Stimulated activated CD4-positive, alpha-beta T cell treated with anti-CD3 and anti-CD28 coated beads, Interleukin-4, amount 100 ng/mL, for 48 hours (primary cell): ENCODE data around the gene SEM1.
"Not testable (repeated sequence)": the region's sequence is repeated elsewhere in the genome, so short reads cannot be mapped to it uniquely, and the experiment has no call there.

Experiments
- DNase-seq, 2 donors: peaks; one replicate each; pipeline ENCODE4 v3.0.0-alpha.2; 2020; ENCODE audit warnings: low read depth in 2 of 2

The SEM1 gene

DNA sequence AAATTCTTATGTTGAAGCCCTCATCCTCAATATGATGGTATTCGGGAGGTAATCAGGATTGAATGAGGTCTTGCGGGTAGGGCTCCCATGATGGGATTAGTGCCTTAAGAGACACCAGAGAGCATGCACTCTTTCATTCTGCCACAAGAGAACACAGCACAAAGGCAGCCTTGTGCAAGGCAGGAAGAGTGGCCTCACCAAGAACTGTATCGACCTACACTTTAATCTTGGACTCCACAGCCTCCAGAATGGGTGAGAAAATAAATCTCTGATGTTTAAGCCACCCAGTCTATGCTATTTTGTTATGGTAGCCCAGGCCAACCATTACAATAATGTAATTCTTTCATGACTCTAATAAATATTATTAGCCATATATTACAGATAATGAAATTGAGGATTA lies 8.4 kb downstream of the SEM1 start:
- DNase-seq, result no peak

DNA sequence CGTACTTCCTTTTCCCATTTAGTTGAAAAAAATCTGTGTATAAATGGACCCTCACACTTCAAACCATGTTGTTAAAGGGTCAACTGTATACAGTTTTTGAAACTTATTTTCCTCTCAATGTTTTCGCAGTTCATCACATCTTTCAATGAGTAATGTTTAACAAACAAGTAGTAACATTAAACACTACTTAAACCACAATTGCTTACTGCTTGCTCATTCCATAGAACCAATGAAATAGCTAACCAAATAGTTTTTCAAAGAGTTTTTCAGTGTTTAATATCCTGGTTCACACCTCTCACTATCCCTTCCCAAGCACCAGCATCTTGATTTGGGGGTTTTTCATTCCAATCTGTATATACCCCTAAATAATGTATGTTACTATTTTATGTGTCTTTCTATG lies 9.1 kb downstream of the SEM1 start:
- DNase-seq, result no peak

DNA sequence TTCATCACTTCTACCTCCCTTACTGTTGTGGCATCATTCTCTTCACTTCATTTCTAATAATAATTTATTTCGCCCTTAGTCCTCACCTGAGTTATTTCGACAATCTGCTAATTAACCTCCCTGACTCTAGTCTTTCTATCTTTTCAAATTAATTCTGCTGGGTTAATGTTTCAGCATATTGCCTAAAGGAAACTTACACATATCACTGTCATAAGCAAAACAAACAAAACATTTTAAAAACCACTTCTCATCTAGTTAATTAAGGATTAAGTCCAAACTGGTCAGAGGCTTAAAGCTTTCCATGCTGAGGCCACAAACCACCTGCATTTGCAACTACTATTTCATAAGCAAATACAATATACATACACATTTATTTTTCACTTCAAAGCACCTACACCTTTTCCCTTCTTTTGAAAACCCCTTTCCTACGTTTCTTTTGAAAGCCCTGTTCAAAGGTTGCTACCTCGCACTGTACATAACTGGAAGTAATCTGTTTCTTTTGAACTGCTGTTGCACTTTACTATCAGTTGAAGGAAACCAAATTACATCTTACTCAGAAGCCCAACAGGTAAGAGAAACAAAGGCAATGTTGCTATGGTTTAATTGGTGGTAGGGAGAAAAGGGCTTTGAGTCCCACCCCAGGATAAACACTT lies 10.3 kb downstream of the SEM1 start:
- DNase-seq, result no peak

DNA sequence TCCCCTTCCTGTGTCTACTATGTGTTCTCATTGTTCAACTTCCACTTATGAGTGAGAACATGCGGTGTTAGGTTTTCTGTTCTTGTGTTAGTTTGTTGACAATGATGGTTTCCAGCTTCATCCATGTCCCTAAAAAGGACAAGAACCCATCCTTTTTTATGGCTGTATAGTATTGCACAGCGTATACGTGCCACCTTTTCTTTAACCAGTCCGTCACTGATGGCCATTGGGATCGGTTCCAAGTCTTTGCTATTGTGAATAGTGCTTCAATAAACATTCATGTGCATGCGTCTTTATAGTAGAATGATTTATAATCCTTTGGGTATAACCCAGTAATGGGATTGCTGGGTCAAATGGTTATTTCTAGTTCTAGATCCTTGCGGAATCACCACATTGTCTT lies 11.2 kb downstream of the SEM1 start:
- DNase-seq, result not testable (repeated sequence)

DNA sequence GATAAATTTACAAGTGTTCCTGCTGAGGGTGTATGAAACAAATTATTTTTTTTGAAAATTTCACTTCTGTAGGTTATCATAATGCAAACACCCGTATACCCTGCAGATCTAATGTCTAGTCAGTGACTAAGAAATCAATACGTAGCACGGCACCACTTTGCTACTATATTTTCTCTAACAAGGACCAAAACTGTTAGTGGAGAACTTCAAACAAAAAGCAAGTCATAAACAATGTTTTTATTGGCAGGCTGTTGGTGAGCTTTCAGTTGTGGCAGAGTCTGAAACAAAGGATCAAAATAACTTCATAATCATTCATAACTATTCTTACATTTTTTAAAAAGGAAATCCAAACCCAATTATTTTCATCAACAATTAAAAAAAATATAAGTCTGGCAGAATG lies 11.8 kb downstream of the SEM1 start:
- DNase-seq, result no peak

DNA sequence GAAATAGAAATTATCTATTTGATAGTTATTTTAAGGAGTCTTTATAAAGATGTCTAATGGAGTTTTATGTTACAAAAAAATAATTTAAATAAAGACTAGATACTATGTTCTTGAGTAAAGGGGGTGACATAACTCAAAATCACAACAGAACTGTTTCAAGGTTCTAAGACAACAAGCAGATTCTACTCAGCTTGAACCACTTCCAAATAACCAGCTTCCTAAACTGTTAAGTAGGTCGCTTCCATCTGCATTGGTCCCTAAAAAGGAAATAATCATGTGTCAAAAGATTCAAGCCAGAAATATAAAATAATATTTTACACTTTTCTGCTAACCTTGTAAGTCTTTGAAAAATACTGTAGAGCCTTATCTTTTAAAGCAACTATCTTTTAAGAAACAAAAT lies 14.1 kb downstream of the SEM1 start:
- no peak for DNase-seq

DNA sequence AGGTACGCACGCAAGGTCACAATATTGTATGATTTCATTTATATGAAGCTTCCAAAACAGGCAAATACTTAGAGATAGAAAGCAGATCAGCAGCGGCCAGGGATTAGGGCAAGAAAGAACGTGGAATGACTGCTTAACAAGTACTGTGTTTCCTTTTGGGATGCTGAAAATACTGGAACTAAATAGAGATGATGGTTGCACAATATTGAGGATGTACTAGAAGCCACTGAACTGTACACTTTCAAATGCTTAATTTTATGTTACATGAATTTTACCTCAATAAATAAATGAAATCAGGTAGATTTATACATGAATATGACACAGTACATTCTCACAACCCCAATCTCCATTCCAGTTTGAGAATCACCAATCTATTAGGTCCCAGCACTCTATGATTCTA lies 15.6 kb downstream of the SEM1 start:
- no peak for DNase-seq

DNA sequence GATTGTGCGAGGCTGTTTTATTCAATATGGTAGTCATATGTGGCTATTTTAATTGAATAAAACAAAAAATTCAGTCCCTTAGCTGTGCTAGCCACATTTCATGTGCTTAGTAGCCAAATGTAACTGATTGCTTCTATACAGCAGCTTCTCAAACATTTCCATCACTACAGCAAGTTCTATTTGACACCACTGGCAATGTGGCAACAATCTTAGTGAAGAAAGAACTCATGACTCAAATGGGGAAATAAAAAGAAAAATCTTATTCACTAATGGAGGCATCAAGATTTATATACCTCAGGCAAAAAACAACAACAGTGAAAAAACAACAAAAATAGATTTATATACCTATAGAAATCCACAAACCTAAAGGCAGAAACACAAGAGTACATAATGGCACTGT lies 17.9 kb downstream of the SEM1 start:
- DNase-seq, result no peak

DNA sequence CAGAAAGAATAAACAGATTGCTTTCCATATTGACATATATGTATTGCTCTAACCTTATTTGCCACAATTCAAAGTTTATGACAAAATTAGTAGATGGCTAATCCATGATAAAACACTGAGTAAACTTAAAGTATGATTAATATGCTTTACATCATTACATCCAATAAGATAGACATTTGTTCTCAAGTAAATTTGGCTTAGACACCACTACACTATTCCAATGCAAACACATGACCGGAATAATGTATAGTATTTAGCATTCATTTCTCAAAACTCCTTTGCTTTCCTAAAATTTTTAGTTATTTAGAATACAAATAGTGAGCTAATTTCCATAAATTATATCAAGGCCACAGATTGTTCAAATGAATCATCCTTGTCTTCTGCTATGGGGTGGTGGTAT lies 20.2 kb downstream of the SEM1 start:
- no peak for DNase-seq

DNA sequence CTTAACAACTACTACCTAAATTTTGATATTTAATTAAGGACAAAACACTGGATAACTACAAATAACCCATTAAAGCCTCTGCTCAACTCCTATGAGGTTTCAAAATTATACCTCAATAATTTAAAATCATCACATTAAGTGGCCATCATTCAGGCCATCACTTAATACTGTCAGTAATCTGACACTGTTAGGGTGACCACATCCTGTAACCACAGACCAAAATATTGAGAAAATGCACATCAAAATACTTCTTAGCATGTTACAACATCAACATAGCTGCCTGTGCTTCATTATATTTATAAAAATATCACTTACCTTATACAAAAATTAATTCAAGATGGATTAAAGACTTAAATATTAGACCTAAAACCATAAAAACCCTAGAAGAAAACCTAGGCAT lies 23.3 kb downstream of the SEM1 start:
- no peak for DNase-seq

DNA sequence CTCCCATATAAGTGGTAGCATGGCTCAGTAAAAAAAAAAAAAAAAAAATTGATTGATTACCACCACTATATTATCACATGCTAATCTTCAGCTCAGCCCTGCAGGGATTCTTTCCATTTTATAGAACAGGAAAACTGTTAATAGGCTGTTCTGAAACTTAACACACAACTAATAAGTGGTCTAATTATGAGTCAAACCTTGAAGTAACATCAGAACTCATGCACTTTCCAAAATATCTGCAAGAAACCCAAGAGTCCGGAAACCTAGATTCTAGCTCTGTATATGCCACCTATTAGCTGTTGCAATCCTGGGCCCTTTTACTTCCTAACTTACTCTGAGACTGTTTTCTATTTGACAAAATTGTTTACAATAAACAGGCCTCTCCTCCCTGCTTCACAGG lies 23.9 kb downstream of the SEM1 start:
- DNase-seq, result no peak

DNA sequence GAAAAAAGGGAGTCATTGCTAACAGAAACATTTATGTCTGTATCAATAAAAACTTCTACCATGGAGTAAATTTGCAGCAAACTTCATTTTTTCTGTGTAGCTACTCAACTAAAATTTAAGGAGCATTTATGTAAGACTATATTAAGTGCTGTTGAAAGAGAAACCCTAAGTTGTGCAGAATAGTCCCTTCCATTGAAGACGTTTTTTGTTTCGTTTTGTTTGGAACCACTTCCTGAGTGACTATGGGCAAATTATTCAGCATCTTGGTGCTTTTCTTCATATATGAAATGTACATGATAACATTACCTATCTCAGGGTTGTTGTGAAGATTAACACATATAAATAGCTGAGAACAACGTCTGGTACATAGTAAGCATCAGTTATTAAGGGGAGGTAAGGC lies 24.3 kb downstream of the SEM1 start:
- DNase-seq, result no peak

DNA sequence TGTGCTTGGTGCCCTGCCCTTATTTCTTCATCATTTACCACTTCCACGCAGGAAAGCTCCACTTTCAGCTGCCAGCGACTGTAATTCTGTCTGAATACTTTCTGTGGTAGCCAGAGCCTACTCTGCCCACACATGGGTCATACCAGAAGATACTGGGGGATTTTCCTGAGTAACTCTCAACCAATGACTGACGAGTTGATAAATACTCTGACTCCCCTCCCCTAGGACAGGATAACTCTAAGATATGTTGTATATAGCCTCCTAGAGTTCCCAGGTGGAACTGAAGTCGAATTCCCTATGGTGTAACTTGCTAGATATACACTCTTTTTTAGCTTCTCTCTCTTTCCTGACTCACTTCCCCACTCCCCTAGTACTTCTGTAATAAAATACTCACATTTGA lies 29.8 kb downstream of the SEM1 start:
- DNase-seq, result no peak

DNA sequence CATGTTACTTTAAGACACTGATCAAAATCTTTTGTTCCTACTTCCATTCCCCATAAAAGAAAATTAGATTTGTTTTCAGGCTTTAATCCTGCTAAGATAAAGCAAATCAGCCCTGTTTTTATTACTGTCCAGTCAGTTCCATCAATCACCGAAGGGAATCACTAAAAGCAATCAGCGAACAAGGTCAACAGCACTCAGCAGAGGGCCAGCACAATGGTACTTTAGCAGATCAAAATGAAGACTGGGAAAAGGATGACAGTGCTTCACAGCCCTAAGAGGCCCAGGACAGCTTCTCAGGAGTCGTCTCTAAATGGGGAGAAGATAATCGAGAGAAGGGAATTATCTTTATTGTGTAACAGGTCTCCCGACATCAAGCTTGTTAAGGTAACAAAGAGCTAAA lies 32.7 kb downstream of the SEM1 start:
- no peak for DNase-seq

DNA sequence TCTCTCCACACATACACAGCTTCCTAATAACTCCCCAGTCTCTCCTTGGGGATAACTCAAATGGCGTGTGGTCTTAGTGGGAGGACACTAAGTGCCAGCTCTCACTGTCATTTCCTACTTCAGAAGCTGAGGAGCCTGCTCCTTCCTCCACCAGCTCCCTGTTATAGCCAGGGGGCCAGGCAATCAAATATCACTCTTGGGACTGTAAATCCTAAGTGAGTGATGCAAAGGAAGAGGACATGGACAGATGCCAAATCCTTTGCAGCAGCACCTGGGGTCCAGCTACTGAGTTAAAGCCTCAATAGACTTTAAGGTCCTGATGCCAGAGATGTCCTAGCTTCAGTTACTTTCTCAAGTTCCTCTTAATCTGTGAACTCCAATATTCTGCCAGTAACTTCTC lies 34.1 kb downstream of the SEM1 start:
- no peak for DNase-seq

DNA sequence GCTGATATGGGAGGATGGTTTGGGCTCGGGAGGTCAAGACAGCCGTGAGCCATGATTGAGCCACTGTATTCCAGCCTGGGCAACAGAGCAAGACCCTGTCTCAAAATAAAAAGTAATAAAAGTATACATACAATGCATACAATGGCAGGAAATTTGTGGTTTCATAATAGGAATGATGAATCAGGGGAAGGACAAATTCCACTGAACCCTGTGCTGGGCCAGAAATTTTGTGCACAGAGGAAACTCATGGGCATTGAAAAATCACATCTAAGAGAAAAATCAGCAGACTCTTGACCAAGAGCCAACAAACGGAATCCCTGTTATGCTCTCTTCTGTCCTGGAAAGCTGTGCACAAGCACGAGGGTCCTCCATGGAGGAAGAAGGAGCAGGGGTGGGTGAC lies 35.1 kb downstream of the SEM1 start:
- no peak for DNase-seq

DNA sequence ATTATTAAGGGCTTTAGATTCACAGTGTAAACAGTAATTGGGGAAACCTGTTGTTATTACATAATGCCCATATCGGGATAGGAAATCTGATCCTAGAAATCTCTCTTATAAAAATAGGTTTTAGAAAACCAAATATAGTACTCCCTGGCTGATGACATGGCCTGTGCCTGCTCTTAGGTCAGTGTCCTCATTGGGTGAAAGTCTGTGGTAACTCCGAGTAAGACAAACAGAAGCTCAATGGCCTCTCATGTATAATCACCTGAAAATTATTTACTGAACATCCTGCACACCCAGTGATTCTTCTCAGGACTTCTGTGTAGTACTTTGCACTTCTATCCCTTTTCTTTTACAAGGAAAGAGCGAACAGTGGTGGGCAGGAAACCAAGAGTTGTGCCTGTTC lies 37.8 kb downstream of the SEM1 start:
- no peak for DNase-seq

DNA sequence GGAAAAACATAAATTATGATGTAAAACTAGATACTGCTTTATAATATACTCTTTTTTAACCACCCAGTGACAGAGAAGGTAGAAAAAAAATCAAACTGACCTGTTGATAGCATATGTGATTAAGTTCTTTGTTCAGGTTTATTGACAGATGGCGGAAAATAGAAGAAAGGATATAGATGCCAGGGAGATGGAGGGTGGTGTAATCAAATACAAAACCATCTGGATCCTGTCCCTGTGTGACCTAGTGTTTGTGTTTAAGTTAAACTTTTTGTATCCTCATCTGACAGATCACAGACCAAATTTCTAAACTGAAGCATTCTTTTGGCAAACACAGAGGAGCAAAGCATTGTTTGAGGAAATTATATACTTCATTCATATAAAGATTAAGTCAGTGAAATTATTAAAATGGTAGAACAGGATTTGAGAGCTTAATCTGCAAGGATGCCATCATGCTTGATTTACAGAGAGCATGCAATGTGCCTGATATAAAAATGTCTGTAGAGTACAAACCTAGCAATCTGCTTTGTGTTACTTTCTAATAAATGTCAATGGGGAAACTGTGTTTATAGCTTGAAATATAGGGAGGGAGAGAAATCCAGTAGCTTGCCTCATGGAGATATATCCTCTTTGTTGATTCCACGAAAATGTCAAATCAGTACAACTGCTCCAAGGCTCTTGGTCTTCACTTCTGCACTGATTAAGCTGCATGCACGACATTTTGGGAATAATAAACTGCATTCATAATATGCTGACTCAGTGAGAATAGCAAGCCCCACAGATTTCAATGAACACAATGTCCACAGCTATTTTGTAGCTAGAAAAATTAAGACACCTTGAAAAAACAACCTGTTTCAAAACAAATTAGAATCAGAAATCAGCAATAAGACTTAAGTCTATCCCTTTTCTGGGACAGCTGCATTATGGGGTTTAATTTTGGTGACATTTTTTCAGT lies 39.0 kb downstream of the SEM1 start:
- no peak for DNase-seq

DNA sequence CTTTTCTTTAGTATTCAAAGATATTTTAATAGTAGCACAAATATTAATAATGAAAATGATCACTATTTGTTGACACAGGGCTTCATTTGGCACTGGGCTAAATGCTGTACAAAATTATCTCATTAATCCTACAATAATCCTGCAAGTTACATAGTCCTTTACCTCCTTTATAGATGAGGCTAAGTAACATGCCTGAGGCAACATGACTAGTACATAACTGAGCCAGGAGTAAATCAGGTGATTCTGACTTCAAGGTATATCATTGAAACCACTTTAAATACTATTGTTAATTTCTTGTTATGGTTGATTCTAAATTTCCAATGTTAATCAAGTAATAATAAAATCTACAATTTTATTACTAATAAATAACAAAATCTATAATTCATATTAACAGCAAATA lies 39.8 kb downstream of the SEM1 start:
- no peak for DNase-seq

DNA sequence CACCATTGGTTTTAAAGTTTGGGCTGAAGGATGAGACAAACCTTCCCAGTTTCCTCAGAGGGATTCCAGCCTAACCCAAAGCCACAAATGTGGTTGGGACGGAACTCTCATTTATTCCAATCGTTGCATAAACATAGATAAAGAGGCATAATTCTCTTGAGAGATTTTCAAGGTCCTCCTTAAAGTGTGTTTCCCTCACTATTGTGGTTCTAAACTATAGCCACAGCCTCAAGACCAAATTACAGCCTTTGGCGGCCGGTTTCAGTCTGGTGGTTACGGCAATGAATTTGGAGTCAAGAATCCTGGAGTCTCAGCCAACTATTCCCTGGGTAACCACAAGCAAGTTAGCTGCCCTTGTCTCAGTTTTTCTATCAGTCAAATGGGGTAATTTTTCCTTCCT lies 42.6 kb downstream of the SEM1 start:
- no peak for DNase-seq

DNA sequence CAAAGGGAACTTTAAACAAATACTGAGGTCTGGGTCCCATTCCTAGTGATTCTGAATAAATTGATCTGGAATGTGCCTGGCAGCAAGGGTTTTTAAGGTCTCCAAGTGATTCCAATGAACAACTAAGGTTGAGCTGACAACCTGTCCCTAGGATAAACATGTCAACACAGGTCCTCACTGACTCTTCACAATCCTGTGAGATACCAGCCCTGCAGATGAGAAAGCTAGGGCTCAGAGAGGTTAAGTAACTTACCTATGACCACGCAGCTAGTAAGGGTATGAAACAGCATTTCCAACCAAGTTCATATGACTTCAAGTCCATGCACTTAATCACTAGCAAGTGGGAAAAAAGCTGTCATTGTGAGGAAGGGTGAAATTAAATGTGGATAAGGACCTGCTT lies 44.0 kb downstream of the SEM1 start:
- no peak for DNase-seq

DNA sequence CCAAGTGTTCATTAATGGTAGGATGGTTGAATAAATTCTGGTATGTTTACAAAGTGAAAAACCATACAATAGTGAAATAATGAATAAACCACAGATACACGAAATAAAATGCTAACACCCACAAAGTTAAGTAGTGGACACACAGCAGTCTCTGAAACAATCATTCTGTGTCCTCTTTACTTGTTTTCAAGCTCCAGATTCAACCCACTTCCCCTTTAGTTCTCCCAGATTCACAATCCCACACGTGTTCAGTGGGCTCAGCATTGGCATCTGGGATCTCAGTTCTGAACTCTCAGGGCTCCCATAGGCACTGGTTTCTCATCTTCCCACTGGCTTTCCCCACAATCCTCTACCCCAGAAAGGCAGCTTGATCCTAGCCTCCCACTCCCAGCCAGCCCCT lies 44.9 kb downstream of the SEM1 start:
- no peak for DNase-seq

DNA sequence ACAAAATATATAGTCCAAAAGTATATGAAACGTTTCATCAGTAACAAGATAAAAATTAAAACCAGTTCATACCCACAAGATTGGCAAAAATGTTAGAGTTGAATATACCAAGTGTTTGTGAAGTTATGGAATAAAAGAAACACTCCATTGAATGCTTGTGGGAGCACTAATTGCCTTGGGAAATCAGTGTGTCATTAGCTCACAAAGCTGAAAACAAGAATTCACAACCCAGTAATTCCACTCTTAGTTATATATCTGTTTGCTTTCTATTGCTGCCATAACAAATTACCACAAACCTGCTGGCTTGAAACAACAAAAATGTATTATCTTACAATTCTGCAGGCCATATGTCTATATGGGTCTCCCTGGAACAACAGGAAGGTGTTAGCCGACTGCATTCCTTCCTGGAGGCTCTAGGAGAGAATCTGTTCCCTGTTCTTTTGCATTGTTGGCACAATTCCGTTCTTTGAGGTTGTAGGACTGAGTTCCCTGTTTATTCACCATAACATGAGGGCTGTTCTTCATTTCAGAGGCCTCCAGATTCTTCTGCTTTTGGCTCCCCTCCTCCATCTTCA lies 45.7 kb downstream of the SEM1 start:
- no peak for DNase-seq
